DND-41 (cell line): ENCODE data around the gene EFR3B.
"Not testable (repeated sequence)": the region's sequence is repeated elsewhere in the genome, so short reads cannot be mapped to it uniquely, and the experiment has no call there.

ENCODE experiments used
- ATAC-seq: fragments of 200-7000 bp; cut with Tn5 transposase; 3 replicates; pipeline ENCODE4 v1.9.1; 2021; ENCODE audit warnings: low read depth; ENCODE audit not compliant: insufficient read depth
- DNase-seq: peaks from one replicate; pipeline ENCODE4 v3.0.0-alpha.2; 2020
- H2AFZ ChIP-seq: 2 replicates; pipeline ENCODE4 v1.6.0; 2012; ENCODE audit warnings: low read depth, low read length
- H3K27ac ChIP-seq: 2 replicates; pipeline ENCODE4 v1.5.1; 2012; ENCODE audit warnings: low read length, inconsistent platforms
- H3K27me3 ChIP-seq: fragments of 200-600 bp; sonication (generic); 2 replicates; pipeline ENCODE4 v1.6.0; 2012; ENCODE audit warnings: low read length, mild to moderate bottlenecking, inconsistent platforms; ENCODE audit not compliant: insufficient read depth, poor library complexity
- H3K36me3 ChIP-seq: 2 replicates; pipeline ENCODE4 v1.5.1; 2012; ENCODE audit warnings: low read length, inconsistent platforms; ENCODE audit not compliant: insufficient read depth
- H3K4me1 ChIP-seq: 2 replicates; pipeline ENCODE4 v1.5.1; 2012; ENCODE audit warnings: mild to moderate bottlenecking, low read length; ENCODE audit not compliant: insufficient read depth
- H3K4me2 ChIP-seq: 2 replicates; pipeline ENCODE4 v1.6.0; 2012; ENCODE audit warnings: mild to moderate bottlenecking, moderate library complexity, low read length, inconsistent platforms; ENCODE audit not compliant: insufficient read depth
- H3K4me3 ChIP-seq, 2 experiments: fragments of 200-600 bp in 1 of 2; shearing (Covaris generic) in 1 of 2; 2 replicates each; pipeline ENCODE4 v1.5.1; 2012 to 2016; ENCODE audit warnings: inconsistent platforms in 2 of 2, low read length in 2 of 2, mild to moderate bottlenecking in 2 of 2, low read depth in 1 of 2, moderate library complexity in 1 of 2
- H3K79me2 ChIP-seq: 2 replicates; pipeline ENCODE4 v1.6.0; 2012; ENCODE audit warnings: low read length, inconsistent platforms; ENCODE audit not compliant: insufficient read depth
- H3K9ac ChIP-seq: 2 replicates; pipeline ENCODE4 v1.6.0; 2012; ENCODE audit warnings: low read depth, mild to moderate bottlenecking, inconsistent platforms, low read length, moderate library complexity
- H3K9me3 ChIP-seq: 2 replicates; pipeline ENCODE4 v1.5.1; 2012; ENCODE audit warnings: low read length, moderate library complexity, mild to moderate bottlenecking, inconsistent platforms; ENCODE audit not compliant: insufficient read depth, severe bottlenecking
- H4K20me1 ChIP-seq: 2 replicates; pipeline ENCODE4 v1.6.0; 2012; ENCODE audit warnings: low read length; ENCODE audit not compliant: insufficient read depth
- EZH2 ChIP-seq: IDR thresholded peaks from 3 replicates; pipeline ENCODE4 v1.6.1; 2012; ENCODE audit warnings: borderline replicate concordance, low read depth, mild to moderate bottlenecking, moderate library complexity, low read length, inconsistent platforms; ENCODE audit not compliant: severe bottlenecking
- TF ChIP-seq, protein P1 (sequence below): IDR thresholded peaks from 2 replicates; pipeline ENCODE4 v1.5.1; 2012; ENCODE audit warnings: borderline replicate concordance, low read length, moderate library complexity, mild to moderate bottlenecking; ENCODE audit not compliant: poor library complexity, severe bottlenecking; ENCODE audit errors: extremely low read depth

EFR3B gene

DNA sequence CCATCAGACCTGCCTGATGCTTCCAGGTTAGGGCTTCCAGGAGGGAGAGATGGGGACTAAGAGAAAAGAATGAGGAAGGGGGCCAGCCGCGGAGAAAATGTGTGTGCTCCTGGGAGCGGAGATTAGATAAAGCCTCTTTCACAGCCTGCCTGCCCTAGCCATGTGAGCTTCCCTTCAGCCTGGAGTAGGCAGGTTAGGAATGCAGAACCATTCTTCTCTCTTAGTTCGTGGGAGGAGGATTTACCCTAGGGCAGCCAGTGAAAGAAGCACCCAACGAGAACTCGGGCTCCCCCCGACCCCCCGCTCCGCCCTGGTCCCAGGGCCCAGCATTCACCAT is 90.4 kb downstream of the EFR3B start:
- no peaks in the 10 kb centered on the region for H3K9me3 ChIP-seq
- peaks cover 27% of the 10 kb centered on the region for H3K27me3 ChIP-seq
- H3K79me2 ChIP-seq, result no peaks in the 10 kb centered on the region
- TF ChIP-seq, protein P1, sequence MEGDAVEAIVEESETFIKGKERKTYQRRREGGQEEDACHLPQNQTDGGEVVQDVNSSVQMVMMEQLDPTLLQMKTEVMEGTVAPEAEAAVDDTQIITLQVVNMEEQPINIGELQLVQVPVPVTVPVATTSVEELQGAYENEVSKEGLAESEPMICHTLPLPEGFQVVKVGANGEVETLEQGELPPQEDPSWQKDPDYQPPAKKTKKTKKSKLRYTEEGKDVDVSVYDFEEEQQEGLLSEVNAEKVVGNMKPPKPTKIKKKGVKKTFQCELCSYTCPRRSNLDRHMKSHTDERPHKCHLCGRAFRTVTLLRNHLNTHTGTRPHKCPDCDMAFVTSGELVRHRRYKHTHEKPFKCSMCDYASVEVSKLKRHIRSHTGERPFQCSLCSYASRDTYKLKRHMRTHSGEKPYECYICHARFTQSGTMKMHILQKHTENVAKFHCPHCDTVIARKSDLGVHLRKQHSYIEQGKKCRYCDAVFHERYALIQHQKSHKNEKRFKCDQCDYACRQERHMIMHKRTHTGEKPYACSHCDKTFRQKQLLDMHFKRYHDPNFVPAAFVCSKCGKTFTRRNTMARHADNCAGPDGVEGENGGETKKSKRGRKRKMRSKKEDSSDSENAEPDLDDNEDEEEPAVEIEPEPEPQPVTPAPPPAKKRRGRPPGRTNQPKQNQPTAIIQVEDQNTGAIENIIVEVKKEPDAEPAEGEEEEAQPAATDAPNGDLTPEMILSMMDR, result no peak
- TF ChIP-seq EZH2, result no peak
- H3K36me3 ChIP-seq, result no peaks in the 10 kb centered on the region
- H4K20me1 ChIP-seq, result no peaks in the 10 kb centered on the region
- H2AFZ ChIP-seq, result no peak overlapping the region
- H3K9ac ChIP-seq, result no peak overlapping the region
- H3K4me1 ChIP-seq, result peaks cover 4% of the 10 kb centered on the region
- H3K27ac ChIP-seq, result no peak overlapping the region
- no peak overlapping the region for H3K4me3 ChIP-seq
- no peak overlapping the region for H3K4me2 ChIP-seq
- no peak for DNase-seq
- no peak for ATAC-seq

- peaks cover 29% of the 10 kb centered on the region for H3K27me3 ChIP-seq
- ATAC-seq, result no peak
Observed at GRCh38 chr2:25132693-25133092, 90.8 kb downstream of the EFR3B start.

GRCh38 chr2:25140535-25140934 is 98.7 kb downstream of the EFR3B start:
- H3K9me3 ChIP-seq, ATAC-seq, H3K9ac ChIP-seq, DNase-seq, H3K79me2 ChIP-seq, H3K4me3 ChIP-seq, H3K27ac ChIP-seq, H3K36me3 ChIP-seq, H3K4me2 ChIP-seq, H3K4me1 ChIP-seq, H2AFZ ChIP-seq, H4K20me1 ChIP-seq: not testable (repeated sequence)
- H3K27me3 ChIP-seq, result peaks cover 19% of the 10 kb centered on the region

More at GRCh38 chr2:25132693-25133092, 90.8 kb downstream of the EFR3B start:
- H3K9me3 ChIP-seq, result no peaks in the 10 kb centered on the region
- no peak overlapping the region for H2AFZ ChIP-seq
- H3K4me2 ChIP-seq, result no peak overlapping the region
- no peaks in the 10 kb centered on the region for H3K36me3 ChIP-seq
- peaks cover 4% of the 10 kb centered on the region for H3K4me1 ChIP-seq
- no peaks in the 10 kb centered on the region for H3K79me2 ChIP-seq
- no peak for DNase-seq
- no peaks in the 10 kb centered on the region for H4K20me1 ChIP-seq
- H3K27ac ChIP-seq, result no peak overlapping the region
- H3K4me3 ChIP-seq, result no peak overlapping the region
- TF ChIP-seq EZH2, result no peak
- TF ChIP-seq, protein P1, result no peak
- no peak overlapping the region for H3K9ac ChIP-seq

DNA sequence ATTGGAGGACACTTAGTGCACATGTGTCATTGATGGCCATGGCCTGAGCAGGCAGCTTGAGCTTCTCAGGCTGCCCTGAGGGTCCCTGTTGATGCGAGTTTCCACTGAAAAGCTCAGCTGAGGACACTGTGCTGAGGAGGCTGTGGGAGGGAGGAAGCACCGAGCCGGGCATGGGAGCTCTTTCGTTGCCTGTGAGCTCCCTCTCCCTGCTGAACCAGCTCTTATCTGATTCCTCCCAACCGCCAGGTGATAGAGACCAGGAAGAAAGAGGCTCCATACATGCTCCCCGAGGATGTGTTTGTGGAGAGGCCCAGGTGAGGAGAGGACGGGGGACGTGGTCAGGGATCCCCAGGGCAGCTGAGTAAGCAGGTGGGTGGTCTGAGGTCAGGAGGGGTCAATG is 99.2 kb downstream of the EFR3B start:
- H3K27me3 ChIP-seq, result peaks cover 25% of the 10 kb centered on the region

More for the DNA sequence above, 99.2 kb downstream of the EFR3B start:
- DNase-seq (no peak), ATAC-seq (no peak)
- Histone ChIP-seq H3K4me3 (no peak overlapping the region), H3K4me1 (no peaks in the 10 kb centered on the region), H3K79me2 (no peaks in the 10 kb centered on the region), H2AFZ (no peak overlapping the region), H3K9me3 (no peaks in the 10 kb centered on the region), H3K27ac (no peak overlapping the region), H3K9ac (no peak overlapping the region), H4K20me1 (no peaks in the 10 kb centered on the region), H3K36me3 (no peaks in the 10 kb centered on the region), H3K4me2 (no peak overlapping the region)
- no peak for TF ChIP-seq EZH2
- TF ChIP-seq, protein P1, result no peak
